ENCODE measurements around the gene ZNG1F.
"Not testable (repeated sequence)": the region's sequence is repeated elsewhere in the genome, so short reads cannot be mapped to it uniquely, and the experiment has no call there.

Gene ZNG1F
- total RNA-seq: 3.0 to 6.7 (median 5.3) reads per million in 9 experiments

GRCh38 chr9:41189217-41189616 is at the start of gene ZNG1F:
Gene ZNG1F, minus strand, starts transcription at chr9:41189317. Its CDS starts 59 bp downstream, at chr9:41189258.
- peak; percentile 32 for ATAC-seq (replicated peaks)
- not testable (repeated sequence) for DNase-seq, H3K27ac Mint-ChIP-seq

GRCh38 chr9:41237110-41237749 is 48.1 kb upstream of the ZNG1F start:
- not testable (repeated sequence) for H3K27ac Mint-ChIP-seq; H3K9me3 Mint-ChIP-seq; H3K36me3 Mint-ChIP-seq (ENCODE audit: insufficient read depth); H3K4me3 Mint-ChIP-seq; ATAC-seq (replicated peaks); H3K4me1 Mint-ChIP-seq (ENCODE audit: low read depth in 2 of 2); H3K27me3 Mint-ChIP-seq
- DNase-seq: peak; percentile 56 to 63 (median 60)

More at GRCh38 chr9:41189217-41189616, at the start of gene ZNG1F:
- not testable (repeated sequence) for H3K27me3 Mint-ChIP-seq; H3K4me1 Mint-ChIP-seq (ENCODE audit: low read depth in 2 of 2); H3K9me3 Mint-ChIP-seq; H3K36me3 Mint-ChIP-seq (ENCODE audit: insufficient read depth); H3K4me3 Mint-ChIP-seq

GRCh38 chr9:41236486-41237109 is 47.5 kb upstream of the ZNG1F start:
- not testable (repeated sequence) for H3K27me3 Mint-ChIP-seq; ATAC-seq (replicated peaks); H3K4me1 Mint-ChIP-seq (ENCODE audit: low read depth in 2 of 2); H3K9me3 Mint-ChIP-seq; H3K4me3 Mint-ChIP-seq; DNase-seq; H3K36me3 Mint-ChIP-seq (ENCODE audit: insufficient read depth); H3K27ac Mint-ChIP-seq

GRCh38 chr9:41234811-41235805 is 46.0 kb upstream of the ZNG1F start:
- H3K4me3 Mint-ChIP-seq: peak overlapping the region; percentile 46 to 59
- not testable (repeated sequence) for H3K27me3 Mint-ChIP-seq; H3K4me1 Mint-ChIP-seq (ENCODE audit: low read depth in 2 of 2); H3K27ac Mint-ChIP-seq; H3K9me3 Mint-ChIP-seq; H3K36me3 Mint-ChIP-seq (ENCODE audit: insufficient read depth)
- DNase-seq (peak; percentile 80 to 83 (median 83)), ATAC-seq (replicated peaks) (peak; percentile 100)

DNA sequence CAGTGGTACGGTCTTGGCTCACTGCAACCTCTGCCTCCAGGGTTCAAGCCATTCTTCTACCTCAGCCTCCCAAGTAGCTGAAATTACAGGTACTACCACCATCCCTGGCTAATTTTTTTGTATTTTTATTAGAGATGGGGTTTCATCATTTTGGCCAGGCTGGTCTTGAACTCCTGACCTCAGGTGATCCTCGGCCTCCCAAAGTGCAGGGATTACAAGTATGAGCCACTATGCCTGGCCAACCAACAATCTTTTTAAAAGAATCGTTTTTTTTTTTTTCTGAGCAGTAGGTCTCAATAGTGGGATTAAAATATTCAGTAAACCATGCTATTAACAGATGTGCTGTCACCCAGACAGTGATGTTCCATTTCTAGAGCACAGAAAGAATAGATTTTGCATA is 45.1 kb upstream of the ZNG1F start:
- ATAC-seq (replicated peaks); DNase-seq; H3K4me1 Mint-ChIP-seq (ENCODE audit: low read depth in 2 of 2); H3K27ac Mint-ChIP-seq; H3K27me3 Mint-ChIP-seq; H3K9me3 Mint-ChIP-seq; H3K36me3 Mint-ChIP-seq (ENCODE audit: insufficient read depth): not testable (repeated sequence)
- H3K4me3 Mint-ChIP-seq: peak overlapping the region in 1 of 2 donors; percentile 59

DNA sequence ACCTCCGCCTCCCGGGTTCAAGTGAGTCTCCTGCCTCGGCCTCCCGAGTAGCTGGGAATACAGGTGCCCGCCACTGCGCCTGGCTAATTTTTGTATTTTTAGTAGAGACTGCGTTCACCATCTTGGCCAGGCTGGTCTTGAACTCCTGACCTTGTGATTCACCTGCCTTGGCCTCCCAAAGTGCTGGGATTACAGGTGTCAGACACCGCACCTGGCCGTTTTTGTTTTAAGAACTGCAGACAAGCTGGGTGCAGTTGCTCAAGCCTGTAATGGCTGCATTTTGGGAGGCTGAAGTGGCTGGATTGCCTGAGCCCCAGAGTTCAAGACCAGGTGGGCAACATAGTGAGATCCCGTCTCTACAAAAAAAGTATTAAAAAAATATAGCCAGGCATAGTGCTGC is 43.2 kb upstream of the ZNG1F start:
- not testable (repeated sequence) for H3K27me3 Mint-ChIP-seq; DNase-seq; H3K27ac Mint-ChIP-seq; H3K9me3 Mint-ChIP-seq; H3K36me3 Mint-ChIP-seq (ENCODE audit: insufficient read depth); H3K4me3 Mint-ChIP-seq; ATAC-seq (replicated peaks); H3K4me1 Mint-ChIP-seq (ENCODE audit: low read depth in 2 of 2)

GRCh38 chr9:41230418-41230817 is 41.3 kb upstream of the ZNG1F start:
- H3K9me3 Mint-ChIP-seq; H3K4me1 Mint-ChIP-seq (ENCODE audit: low read depth in 2 of 2); H3K36me3 Mint-ChIP-seq (ENCODE audit: insufficient read depth); H3K4me3 Mint-ChIP-seq; ATAC-seq (replicated peaks); H3K27ac Mint-ChIP-seq; H3K27me3 Mint-ChIP-seq; DNase-seq: not testable (repeated sequence)

DNA sequence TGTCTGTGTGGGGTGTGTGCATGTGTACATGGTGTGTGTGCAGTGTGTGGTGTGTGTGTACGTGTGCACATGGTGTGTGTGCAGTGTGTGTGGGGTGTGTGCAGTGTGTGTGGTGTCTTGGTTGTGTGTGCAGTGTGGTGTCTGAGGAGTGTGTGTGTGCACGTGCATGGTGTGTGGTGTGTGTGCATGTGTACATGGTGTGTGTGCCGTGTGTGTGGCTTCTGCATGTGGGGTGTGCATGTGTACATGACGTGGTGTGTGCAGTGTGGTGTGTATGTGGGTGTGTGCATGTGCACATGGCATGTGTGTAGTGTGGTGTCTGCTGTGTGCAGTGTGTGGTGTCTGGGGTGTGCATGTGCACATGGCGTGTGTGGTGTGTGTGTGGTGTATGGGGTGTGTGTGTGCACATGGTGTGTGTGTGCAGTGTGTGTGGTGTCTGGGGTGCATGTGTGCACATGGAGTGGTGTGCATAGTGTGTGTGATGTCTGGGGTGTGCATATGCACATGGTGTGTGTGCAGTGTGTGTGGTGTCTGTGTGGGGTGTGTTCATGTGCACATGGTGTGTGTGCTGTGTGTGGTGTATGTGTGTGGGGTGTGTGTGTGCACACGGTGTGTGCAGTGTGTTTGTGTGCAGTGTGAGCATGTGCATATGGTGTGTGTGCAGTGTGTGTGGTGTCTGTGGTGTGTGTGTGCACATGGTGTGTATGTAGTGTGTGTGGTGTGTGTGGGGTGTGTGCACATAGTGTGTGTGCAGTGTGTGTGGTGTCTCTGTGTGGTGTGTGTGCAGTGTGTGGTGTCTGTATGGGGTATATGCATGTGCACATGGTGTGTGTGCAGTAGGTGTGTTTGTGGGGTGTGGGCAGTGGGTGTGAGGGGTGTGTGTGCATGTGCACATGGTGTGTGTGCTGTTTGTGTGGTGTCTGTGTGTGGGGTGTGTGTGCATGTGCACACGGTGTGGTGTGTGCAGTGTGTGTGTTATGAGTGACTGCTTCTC is 40.6 kb upstream of the ZNG1F start:
- ATAC-seq (replicated peaks): no peak
- DNase-seq: no peak
- Mint-ChIP-seq H3K4me1 (ENCODE audit: low read depth in 2 of 2) (no peaks in the 10 kb centered on the region), H3K27me3 (no peaks in the 10 kb centered on the region), H3K27ac (no peak overlapping the region), H3K9me3 (no peaks in the 10 kb centered on the region), H3K36me3 (ENCODE audit: insufficient read depth) (no peaks in the 10 kb centered on the region), H3K4me3 (no peak overlapping the region)

DNA sequence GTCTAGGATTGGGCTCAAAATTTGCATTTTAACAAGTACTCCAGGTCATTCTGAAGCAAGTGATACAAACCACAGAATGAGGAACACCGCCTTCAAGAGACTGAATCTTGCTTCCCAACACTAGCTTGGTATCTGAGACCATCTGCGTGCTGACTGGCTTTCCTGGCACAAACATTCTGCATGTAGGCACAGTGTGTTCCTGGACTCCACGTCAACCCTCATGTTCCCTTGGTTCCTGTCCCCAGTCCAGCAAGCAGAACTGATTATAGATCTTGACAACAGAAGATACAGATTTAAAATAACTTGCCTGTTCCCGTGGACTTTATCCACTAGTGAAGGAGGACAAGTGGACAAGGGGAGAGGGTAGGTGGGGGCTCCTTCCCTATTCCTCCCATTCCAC is 30.7 kb upstream of the ZNG1F start:
- H3K27me3 Mint-ChIP-seq; H3K4me1 Mint-ChIP-seq (ENCODE audit: low read depth in 2 of 2); H3K27ac Mint-ChIP-seq; H3K36me3 Mint-ChIP-seq (ENCODE audit: insufficient read depth); DNase-seq; H3K4me3 Mint-ChIP-seq; ATAC-seq (replicated peaks); H3K9me3 Mint-ChIP-seq: not testable (repeated sequence)

DNA sequence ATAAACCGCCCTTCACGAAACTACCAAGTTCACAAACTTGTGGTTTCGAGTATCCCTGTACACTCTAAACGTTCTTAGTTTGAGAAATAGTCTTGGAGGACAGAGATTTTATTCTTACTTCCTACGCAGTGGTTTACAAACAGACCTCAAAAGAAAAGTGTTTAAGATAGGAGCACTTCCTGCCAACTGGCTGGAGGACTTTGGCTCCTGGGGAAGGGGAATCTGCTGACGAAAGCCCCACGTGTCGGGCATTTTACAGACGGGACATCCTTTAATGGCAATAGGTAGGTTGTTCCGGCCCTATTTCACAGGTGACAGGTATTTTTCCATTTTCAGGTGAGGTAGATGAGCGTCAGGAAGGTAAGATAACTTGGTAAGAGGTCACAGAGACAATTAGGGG is 678 bp downstream of the ZNG1F start:
- H3K36me3 Mint-ChIP-seq (ENCODE audit: insufficient read depth); H3K27ac Mint-ChIP-seq; H3K27me3 Mint-ChIP-seq; H3K4me1 Mint-ChIP-seq (ENCODE audit: low read depth in 2 of 2); H3K9me3 Mint-ChIP-seq; ATAC-seq (replicated peaks); DNase-seq; H3K4me3 Mint-ChIP-seq: not testable (repeated sequence)

DNA sequence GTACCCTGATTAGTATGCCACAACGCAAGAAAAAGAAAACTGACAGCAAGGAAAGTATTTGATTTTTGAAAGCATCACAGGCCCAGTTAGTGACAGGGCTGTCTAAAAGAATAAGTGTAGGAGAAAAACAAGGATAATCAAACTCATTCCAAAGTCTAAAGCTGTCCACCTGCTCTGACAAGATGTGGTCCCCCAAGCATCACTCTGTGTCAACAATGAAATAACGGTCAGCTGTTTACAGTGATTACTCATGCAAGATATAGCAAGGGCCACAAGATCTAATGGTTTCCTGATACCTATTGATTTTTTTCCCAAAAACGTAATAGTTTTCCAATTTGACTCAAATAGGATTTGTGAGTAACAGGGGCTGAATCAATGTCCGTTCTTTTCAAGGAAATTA is 14.1 kb downstream of the ZNG1F start:
- H3K4me1 Mint-ChIP-seq (ENCODE audit: low read depth in 2 of 2); H3K36me3 Mint-ChIP-seq (ENCODE audit: insufficient read depth); H3K27me3 Mint-ChIP-seq: not testable (repeated sequence)

GRCh38 chr9:41150116-41150515 is 39.0 kb downstream of the ZNG1F start:
- not testable (repeated sequence) for H3K36me3 Mint-ChIP-seq (ENCODE audit: insufficient read depth); DNase-seq; H3K4me1 Mint-ChIP-seq (ENCODE audit: low read depth in 2 of 2); ATAC-seq (replicated peaks); H3K27me3 Mint-ChIP-seq; H3K27ac Mint-ChIP-seq; H3K9me3 Mint-ChIP-seq; H3K4me3 Mint-ChIP-seq

More for the DNA sequence above, 14.1 kb downstream of the ZNG1F start:
- H3K4me3 Mint-ChIP-seq; H3K9me3 Mint-ChIP-seq; ATAC-seq (replicated peaks); H3K27ac Mint-ChIP-seq; DNase-seq: not testable (repeated sequence)

GRCh38 chr9:41141878-41142277 is 47.2 kb downstream of the ZNG1F start:
- not testable (repeated sequence) for H3K27me3 Mint-ChIP-seq; H3K4me1 Mint-ChIP-seq (ENCODE audit: low read depth in 2 of 2); H3K27ac Mint-ChIP-seq; H3K4me3 Mint-ChIP-seq; ATAC-seq (replicated peaks); H3K9me3 Mint-ChIP-seq; DNase-seq; H3K36me3 Mint-ChIP-seq (ENCODE audit: insufficient read depth)
